Ovary (tissue), 3 donors: ENCODE measurements around the gene GABRB1.

Experiments
- EP300 ChIP-seq: sonication (generic); formaldehyde crosslinking; IDR thresholded peaks from one replicate; pipeline ENCODE4 v1.6.1; 2017; ENCODE audit warnings: antibody characterized with exemption
- TF ChIP-seq, protein P1 (sequence below), 3 donors: fragments of 450-650 bp in 2 of 3; fragments of 200-600 bp in 1 of 3; IDR thresholded peaks; one replicate each; pipeline versions ENCODE4 v1.5.1 to v1.8.0; 2016 to 2022; ENCODE audit warnings: antibody characterized with exemption in 3 of 3, mild to moderate bottlenecking in 1 of 3
- donor health status: DM: no; HTN: no; CAD: no.

DNA sequence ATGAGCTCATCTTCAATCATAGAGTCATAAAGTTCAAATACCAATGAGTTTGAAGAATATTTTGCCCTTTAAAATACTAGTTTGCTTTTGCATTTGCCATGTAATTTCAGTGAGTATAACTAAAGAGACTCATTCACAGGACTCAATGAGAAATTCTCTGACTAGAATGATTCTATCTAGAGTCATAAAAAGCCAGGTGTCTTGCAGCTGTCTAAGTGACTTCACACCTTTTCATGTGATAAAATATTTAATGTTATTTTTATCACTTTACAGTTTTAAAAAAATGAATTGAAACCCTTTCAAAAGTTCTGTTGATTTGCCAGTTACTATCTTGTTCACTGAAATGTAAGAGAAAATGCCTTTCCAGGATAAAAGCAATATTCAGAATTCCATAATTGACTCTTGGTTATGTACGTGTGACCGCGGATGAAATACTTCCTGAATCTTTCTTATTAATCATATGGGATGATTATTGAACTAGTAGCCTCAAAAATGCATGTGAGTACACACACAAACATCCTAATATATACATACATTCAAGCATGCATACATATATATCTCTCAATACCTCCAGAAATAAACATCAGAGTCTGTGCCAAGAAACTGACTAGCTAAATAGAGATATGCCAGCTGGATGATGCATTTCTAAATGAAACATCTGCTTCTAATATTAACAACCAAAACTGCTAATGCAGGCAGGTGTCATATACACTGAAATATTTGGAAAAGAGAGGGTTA, 87.0 kb downstream of the GABRB1 start:
- TF ChIP-seq, protein P1, sequence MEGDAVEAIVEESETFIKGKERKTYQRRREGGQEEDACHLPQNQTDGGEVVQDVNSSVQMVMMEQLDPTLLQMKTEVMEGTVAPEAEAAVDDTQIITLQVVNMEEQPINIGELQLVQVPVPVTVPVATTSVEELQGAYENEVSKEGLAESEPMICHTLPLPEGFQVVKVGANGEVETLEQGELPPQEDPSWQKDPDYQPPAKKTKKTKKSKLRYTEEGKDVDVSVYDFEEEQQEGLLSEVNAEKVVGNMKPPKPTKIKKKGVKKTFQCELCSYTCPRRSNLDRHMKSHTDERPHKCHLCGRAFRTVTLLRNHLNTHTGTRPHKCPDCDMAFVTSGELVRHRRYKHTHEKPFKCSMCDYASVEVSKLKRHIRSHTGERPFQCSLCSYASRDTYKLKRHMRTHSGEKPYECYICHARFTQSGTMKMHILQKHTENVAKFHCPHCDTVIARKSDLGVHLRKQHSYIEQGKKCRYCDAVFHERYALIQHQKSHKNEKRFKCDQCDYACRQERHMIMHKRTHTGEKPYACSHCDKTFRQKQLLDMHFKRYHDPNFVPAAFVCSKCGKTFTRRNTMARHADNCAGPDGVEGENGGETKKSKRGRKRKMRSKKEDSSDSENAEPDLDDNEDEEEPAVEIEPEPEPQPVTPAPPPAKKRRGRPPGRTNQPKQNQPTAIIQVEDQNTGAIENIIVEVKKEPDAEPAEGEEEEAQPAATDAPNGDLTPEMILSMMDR (IDR thresholded peaks at IDR 0.05): no peak
- TF ChIP-seq EP300: no peak
